K562 (cell line): ENCODE measurements around the gene MRNIP. TPM values are rescaled to one million over a fixed set of nuclear protein-coding genes. Genes with fewer than 3 reads are reported as not detected.

ENCODE experiments used
- CEBPZ ChIP-seq: fragments of 150-350 bp; IDR thresholded peaks from 2 replicates; pipeline ENCODE4 v1.6.1; 2014; ENCODE audit warnings: low read depth, mild to moderate bottlenecking, low read length, borderline replicate concordance
- CHD4 ChIP-seq: fragments of 200-600 bp; sonication (generic); IDR thresholded peaks from 3 replicates; pipeline ENCODE4 v1.6.1; 2012; ENCODE audit warnings: low read depth, mild to moderate bottlenecking, mixed read lengths, low read length, inconsistent platforms; ENCODE audit not compliant: insufficient read depth, insufficient replicate concordance, poor library complexity, severe bottlenecking
- FOXP4 ChIP-seq: sonication (generic); formaldehyde crosslinking; IDR thresholded peaks from 2 replicates; pipeline ENCODE4 v1.8.0; 2022; ENCODE audit warnings: mild to moderate bottlenecking, missing genetic modification reagents, borderline replicate concordance
- polyA plus RNA-seq, 8 experiments: library from polyadenylated mRNA; depleted of rRNA in 4 of 8; stranded (reverse) in 5 of 8; unstranded in 3 of 8; fragments of >200 nt; fragmentation: Nextera tagmentation in 2 of 8; fragmentation: Illumina TruSeq in 1 of 8; extraction: Ambion mirVana in 2 of 8; extraction: Trizol in 1 of 8; gene quantifications; 2 replicates each; pipeline versions ENCODE4 v1.2.1 to v1.2.3, GENCODE V29; 2011 to 2014; ENCODE audit warnings: inconsistent platforms in 1 of 8, missing spikeins in 1 of 8
- total RNA-seq, 7 experiments: library from RNA; depleted of rRNA in 6 of 7; stranded (reverse); fragments of >200 nt in 6 of 7; fragmentation: Illumina TruSeq in 2 of 7; extraction: Trizol in 2 of 7; gene quantifications; 2 replicates each; pipeline versions ENCODE4 v1.2.1 to v1.2.3, GENCODE V29; 2011 to 2021; ENCODE audit warnings: low replicate concordance in 1 of 7
- TF ChIP-seq, protein P1 (sequence below): IDR thresholded peaks from 3 replicates; pipeline ENCODE4 v1.6.1; 2011; ENCODE audit warnings: borderline replicate concordance, mild to moderate bottlenecking, moderate library complexity; ENCODE audit not compliant: insufficient read length; ENCODE audit errors: extremely low read depth
- TF ChIP-seq, protein P2 (sequence below): sonication (generic); formaldehyde crosslinking; IDR thresholded peaks from 2 replicates; pipeline ENCODE4 v1.8.1; 2023; ENCODE audit warnings: mild to moderate bottlenecking, missing genetic modification reagents, moderate library complexity

Gene MRNIP
- total and polyA plus RNA-seq, 9 of the 15 experiments (the other 6 are each of a cell fraction or from before 2014, with no cell fraction given): 3.6 to 39.0 (median 16.8) TPM

DNA sequence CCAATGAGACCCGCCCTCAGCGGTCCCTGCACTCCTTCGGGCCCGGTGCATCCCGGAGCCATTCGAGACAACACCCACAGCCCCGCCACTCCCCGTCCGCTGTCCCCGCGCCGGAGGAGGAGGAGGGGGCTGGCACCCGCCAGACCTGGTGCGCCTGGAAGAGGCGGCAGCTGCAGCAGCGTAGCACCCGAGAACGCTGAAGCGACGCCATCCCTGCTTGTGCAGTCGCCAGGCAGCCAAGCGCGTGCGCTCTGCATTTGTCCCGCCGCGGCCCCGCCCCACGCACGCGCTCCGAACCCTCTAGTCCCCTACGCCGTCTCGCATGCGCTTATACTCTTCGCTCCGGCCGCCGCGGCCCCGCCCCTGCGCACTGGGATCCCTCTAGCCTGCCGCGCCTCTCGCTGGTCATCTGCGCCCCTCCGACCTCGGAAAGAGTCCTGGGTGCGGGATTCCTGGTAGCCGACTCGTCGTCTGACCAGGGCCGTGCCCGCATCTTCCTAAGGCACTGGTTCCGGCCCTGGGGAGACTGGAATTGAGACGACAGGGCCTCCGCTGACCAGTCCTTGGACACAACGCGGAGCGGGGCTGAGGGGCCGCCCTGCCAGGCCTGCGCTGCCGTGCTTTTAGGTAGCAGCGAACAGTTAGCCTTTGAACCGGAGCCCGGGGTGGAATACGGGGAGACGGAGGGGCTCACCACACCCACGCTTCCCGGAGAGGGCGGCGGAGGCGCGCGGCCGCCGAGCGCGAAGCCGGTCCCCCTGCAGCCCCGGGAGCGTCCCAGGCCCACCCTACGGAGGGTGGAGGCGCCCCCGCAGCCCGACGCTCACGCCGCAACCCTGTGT, at the start of gene MRNIP (continued):
- TF ChIP-seq CEBPZ: no peak
- TF ChIP-seq CHD4: no peak
- TF ChIP-seq FOXP4: peak; percentile 79; the same call in 1 of the 2 replicates
- TF ChIP-seq, protein P1, sequence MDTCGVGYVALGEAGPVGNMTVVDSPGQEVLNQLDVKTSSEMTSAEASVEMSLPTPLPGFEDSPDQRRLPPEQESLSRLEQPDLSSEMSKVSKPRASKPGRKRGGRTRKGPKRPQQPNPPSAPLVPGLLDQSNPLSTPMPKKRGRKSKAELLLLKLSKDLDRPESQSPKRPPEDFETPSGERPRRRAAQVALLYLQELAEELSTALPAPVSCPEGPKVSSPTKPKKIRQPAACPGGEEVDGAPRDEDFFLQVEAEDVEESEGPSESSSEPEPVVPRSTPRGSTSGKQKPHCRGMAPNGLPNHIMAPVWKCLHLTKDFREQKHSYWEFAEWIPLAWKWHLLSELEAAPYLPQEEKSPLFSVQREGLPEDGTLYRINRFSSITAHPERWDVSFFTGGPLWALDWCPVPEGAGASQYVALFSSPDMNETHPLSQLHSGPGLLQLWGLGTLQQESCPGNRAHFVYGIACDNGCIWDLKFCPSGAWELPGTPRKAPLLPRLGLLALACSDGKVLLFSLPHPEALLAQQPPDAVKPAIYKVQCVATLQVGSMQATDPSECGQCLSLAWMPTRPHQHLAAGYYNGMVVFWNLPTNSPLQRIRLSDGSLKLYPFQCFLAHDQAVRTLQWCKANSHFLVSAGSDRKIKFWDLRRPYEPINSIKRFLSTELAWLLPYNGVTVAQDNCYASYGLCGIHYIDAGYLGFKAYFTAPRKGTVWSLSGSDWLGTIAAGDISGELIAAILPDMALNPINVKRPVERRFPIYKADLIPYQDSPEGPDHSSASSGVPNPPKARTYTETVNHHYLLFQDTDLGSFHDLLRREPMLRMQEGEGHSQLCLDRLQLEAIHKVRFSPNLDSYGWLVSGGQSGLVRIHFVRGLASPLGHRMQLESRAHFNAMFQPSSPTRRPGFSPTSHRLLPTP: no peak
- TF ChIP-seq, protein P2, sequence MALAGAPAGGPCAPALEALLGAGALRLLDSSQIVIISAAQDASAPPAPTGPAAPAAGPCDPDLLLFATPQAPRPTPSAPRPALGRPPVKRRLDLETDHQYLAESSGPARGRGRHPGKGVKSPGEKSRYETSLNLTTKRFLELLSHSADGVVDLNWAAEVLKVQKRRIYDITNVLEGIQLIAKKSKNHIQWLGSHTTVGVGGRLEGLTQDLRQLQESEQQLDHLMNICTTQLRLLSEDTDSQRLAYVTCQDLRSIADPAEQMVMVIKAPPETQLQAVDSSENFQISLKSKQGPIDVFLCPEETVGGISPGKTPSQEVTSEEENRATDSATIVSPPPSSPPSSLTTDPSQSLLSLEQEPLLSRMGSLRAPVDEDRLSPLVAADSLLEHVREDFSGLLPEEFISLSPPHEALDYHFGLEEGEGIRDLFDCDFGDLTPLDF: 0 out of 2 replicates have a peak, but pooled peaks have one; percentile 19
